HG03095 (cell line): ENCODE results near the gene ALS2CL.

Experiments
- ATAC-seq: cut with Tn5 transposase; IDR thresholded peaks from one replicate; pipeline ENCODE4 v1.9.1; 2021; ENCODE audit warnings: moderate library complexity; ENCODE audit not compliant: unreplicated experiment

ALS2CL gene

GRCh38 chr3:46716461-46717441 is 23.3 kb upstream of the ALS2CL start:
- ATAC-seq, result no peak

DNA sequence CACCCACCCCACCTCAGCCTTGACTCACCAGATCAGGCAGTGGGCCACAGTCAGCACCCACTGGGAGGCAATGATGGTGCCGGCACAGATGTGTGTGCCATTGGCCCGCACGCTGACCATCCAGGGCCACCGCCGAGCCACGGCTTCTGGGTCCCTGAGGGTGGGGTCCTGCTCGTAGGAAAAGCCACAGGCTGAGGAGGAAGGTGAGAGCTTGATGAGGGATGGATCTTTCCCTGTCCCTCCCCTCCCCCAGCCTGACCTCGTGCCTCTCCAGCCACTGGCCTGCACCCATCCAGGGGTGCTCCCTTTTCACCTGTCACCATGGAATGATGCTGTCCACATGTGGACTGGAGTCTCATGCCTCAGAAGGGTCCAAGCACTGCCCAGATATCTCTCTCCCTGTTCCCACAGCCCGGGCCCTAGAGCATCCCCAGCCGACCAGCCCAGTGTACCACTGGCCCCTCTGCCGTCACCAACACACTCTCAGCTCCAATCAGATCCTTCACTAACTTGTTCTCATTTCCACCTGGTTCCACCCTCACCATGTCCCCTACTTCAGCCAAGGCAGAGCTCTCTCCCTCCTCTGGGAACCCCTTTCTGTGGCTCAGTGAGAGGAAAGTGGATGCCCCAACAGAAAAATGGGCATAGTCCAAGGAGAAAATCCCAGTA is 22.2 kb upstream of the ALS2CL start:
- no peak for ATAC-seq

- no peak for ATAC-seq
Observed at GRCh38 chr3:46714728-46715506, 21.4 kb upstream of the ALS2CL start.

DNA sequence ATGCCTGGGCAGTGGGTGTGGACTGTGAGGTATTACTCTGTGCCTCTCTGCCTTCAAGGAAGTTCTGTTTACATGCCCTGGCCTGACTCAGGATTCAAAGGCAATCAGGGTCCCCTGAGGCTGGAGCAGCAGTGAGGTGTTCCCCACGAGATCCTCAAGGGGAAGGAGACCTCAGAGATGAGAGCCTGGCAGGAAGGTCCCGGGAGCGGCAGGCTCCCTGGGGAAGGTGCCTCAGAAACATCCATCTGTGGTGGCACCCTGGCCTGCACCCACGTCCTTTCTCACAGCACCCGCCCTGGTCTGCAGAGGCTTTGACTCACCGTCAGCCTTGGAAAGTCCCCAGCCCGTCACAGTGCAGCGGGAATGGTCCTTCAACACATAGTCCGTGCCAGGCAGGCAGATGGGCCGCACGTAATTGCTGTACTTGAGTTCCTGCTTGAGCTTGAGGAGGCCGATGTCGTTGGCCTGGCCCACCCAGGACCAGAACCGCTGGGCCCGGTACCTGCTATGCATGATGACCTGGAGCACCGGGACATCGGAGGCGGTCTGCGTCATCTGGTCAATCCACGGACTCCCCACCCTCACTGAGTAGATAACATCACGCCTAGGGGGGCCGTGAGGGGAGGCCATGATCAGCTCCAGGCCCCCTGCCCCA is 20.5 kb upstream of the ALS2CL start:
- no peak for ATAC-seq

- ATAC-seq, result no peak
Observed at GRCh38 chr3:46713050-46713897, 19.8 kb upstream of the ALS2CL start.

DNA sequence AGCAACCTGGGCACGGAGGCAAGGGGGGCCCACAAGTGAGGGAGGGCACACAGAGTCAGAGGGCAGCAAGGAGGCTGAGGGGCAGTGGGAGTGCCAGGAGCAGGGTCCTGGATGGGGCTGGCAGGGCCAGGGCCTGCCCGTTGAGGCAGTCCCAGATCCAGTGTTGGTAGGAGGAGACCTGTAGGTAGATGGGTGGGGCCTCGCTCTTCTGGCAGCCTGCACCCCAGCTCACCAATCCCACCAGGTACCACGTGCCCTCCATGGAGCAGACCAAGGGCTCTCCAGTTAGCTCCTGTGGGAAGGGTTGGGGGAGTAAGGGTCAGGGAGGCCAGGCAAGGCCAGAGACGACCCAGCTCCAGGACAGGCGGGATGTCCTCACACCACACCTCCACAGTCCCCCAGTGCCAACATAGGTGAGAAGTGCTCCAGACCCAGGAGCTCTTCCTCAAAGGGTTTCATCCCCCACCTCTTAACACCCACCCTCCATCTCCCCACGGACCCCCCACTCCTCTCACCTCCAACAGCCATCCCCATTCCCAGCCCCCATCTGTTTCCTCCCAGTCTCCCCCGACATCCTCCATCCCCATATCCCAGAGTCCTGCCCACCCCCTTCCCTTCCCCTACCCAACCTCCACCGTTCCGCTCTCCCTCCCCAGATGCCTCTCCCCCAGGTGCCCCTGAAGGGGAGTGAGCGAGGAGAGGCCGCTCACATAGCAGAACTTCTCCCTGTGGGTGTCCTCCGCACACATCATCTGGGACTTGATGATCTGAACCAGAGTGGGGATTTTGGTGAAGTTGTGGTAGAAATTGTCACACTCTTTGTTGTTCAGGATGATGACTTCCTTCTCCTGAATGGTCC is 18.9 kb upstream of the ALS2CL start:
- no peak for ATAC-seq

- no peak for ATAC-seq
Observed at GRCh38 chr3:46711760-46712159, 18.3 kb upstream of the ALS2CL start.

- no peak for ATAC-seq
Observed at GRCh38 chr3:46711305-46711704, 17.8 kb upstream of the ALS2CL start.

DNA sequence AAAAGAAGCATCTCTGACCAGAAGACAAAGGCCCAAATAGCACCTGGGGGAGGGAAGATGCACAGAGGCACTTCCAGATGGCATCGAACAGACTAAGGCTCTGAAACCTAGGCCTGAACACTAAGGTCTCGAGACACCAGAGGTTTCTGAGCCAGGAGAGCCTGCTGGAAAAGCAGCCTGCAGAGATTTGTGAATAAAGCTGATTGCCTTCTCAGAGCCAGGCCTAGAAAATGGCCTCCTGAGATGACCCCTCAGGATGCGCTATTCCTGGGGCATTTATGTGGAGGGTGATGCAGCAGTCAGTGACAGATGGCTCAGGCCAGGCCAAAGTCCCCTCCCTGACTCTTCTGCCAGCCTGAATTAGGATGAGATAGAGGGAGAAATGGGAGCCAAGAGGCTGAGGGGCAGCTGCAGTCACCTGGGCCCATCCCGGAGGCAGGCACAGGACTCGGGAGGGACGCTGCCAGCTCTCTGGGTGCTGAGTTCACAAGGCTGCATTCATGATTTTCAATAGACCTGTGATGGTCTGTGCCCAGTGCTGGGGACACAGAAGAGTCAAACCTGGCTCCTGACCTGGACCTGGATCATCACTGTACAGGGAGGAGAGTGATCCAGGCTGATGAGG is 17.3 kb upstream of the ALS2CL start:
- no peak for ATAC-seq

DNA sequence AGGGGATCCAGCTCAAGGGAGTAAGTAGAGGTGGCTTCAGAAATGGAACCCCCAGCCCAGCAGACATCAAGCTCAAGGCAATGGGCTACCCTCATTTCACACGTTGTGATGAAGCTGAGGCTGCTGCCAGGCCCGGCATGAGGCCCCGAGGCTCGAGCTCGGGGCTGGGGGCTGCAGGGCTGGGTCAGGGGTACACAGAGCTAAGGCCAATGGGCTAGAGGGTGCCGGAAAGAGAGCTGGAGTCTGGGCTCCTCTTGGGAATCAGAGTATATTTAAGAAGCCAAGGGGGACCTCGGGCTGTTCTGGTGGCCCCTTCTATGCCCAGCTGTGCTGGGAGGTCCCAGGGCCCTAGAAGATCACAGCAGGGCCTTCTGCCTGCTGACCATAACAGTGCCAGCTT is 16.8 kb upstream of the ALS2CL start:
- ATAC-seq, result no peak

DNA sequence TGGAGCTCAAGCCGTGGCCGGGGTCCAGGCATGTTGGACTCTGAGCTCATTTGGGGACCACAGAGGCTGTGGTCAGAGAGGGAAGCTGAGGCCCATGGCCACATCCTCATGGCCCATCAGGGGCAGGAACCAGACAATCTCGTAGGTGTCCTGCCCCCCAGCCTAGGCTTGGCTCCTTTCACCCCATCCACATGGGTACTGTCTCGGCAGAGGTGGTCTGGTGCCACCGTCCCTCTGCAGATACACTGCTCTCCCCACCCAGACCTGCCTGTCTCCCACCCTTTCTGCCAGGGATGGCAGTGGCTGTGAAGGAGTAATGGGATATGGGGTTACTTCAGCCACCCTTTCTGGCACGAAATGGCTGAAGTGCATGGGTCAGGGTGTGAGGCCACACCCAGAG is 16.2 kb upstream of the ALS2CL start:
- ATAC-seq, result no peak

DNA sequence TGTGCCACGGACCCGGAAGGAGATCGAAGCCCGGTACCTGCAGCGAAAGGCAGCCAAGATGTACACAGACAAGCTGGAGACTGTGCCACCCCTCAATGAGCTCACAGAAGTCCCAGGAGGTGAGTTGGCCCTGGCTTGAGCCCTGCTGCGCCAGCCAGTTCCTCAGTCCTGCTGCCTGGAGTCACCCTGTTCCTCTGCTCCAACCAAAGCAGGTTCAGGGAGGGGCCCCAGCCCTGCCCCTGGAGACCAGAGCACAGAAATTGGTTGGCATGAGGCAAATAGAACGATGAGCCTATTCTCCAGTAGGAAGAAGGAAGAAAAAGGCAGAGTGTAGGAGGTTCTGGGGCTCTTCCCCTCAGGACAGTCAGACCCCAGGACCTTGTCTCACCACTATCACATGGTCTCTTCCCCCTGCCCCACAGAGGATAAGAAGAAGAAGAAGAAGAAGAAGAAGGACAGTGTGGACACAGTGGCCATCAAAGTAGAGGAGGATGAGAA is 15.7 kb upstream of the ALS2CL start:
- no peak for ATAC-seq

- no peak for ATAC-seq
Observed at GRCh38 chr3:46708401-46709156, 15.1 kb upstream of the ALS2CL start.

- ATAC-seq, result no peak
Observed at GRCh38 chr3:46707601-46708011, 14.1 kb upstream of the ALS2CL start.

DNA sequence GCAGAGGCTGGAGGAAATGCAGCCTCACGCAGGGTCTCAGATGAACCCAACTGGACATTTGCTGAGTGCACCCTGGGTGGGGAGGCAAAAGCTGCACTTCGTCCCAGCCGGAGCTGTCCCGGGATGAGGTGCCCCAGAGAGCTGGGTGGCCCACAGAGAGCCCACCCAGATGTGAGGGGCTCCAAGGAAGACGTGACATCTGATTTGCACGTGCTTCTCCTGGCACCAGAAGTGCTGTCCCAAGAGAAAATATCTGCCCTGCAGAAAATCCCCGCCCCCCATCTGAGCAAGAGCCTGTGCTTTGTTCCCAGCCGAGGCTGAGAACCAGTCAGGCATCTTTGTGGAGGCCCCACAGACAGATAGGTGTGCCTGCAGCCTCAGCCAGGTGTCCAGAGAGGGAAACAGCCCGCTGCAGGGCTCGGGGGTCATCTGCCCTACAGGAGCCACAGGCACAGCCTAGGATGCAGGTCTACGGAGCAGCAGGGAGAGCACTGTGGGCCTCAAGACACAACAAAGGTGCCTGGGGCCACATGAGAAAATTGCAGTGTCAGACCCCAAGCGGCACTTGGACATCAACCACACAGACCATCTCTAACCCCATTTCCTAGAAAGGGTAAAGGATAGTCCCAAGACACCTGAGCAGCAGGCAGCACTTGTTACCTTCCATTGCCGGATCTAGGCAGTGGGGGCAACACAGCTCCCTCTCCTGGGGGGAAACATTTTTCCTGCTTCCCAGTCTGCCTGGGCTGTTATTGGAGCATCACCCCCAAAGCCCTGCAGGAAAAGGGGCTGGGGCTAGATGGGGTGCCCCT is 13.5 kb upstream of the ALS2CL start:
- ATAC-seq, result no peak

GRCh38 chr3:46705751-46706552 is 12.5 kb upstream of the ALS2CL start:
- ATAC-seq, result no peak
